Measurements from ENCODE around the gene MSI2.

DNA sequence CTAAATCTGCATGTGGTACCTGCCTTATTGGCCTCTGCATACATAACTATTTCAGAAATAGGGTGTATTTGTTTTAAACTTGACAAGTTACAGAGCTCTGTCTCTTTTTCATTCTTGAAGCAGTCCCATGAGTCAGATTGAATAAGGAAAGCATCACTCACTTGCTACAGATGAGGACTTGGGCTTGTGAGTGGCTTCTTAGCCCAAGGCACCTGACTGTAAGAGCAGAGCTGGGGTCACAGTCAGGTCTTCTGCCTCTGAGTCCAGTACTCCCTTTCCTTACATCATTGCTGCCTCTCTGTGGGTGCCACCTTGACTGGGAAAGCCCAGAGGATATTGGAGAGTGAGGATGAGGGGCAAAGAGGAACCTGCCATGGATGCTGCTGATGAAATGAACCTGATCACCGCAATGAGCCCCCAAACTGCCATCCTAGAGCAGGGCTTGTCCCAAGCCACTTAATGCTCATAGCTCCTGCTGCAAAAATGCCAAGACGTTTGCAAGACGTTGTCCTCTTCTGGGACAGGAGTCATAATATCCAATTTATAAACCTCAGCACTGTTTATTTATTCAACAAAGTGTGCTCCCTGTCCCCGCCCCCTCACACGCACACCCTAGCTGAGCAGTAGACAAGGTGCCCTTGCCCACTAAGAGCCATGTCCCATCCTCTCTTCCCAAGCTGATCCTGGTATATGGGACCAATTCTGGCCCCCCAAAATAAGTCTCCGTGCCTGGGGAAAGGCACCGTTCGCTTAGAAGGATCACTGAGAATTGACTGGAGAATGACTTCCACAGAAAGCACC lies 414.6 kb downstream of the MSI2 start:
- no peak for TF ChIP-seq POLR2A (IDR thresholded peaks at IDR 0.05)
- TF ChIP-seq, protein P1, sequence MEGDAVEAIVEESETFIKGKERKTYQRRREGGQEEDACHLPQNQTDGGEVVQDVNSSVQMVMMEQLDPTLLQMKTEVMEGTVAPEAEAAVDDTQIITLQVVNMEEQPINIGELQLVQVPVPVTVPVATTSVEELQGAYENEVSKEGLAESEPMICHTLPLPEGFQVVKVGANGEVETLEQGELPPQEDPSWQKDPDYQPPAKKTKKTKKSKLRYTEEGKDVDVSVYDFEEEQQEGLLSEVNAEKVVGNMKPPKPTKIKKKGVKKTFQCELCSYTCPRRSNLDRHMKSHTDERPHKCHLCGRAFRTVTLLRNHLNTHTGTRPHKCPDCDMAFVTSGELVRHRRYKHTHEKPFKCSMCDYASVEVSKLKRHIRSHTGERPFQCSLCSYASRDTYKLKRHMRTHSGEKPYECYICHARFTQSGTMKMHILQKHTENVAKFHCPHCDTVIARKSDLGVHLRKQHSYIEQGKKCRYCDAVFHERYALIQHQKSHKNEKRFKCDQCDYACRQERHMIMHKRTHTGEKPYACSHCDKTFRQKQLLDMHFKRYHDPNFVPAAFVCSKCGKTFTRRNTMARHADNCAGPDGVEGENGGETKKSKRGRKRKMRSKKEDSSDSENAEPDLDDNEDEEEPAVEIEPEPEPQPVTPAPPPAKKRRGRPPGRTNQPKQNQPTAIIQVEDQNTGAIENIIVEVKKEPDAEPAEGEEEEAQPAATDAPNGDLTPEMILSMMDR (IDR thresholded peaks at IDR 0.05): no peak
